CD4-positive, CD25-positive, alpha-beta regulatory T cell (primary cell): ENCODE results near the gene PCSK6. TPM values are rescaled to one million over a fixed set of nuclear protein-coding genes. Genes with fewer than 3 reads are reported as not detected.
A peak's percentile ranks its signal among the peaks of the same experiment; 100 is the strongest.

Experiments
- ATAC-seq, 2 donors: fragments of 150-1000 bp; cut with Tn5 transposase; one replicate each; pipeline ENCODE4 v1.10.0; 2021; ENCODE audit warnings: low read depth in 2 of 2, moderate number of reproducible peaks in 2 of 2, moderate library complexity in 1 of 2
- DNase-seq, 3 donors: peaks; one replicate each; pipeline versions ENCODE4 v3.0.0 to v3.0.0-alpha.2; 2012 to 2022; ENCODE audit warnings: mixed read lengths in 1 of 3
- H3K27ac ChIP-seq: one replicate; pipeline ENCODE4 v1.7.0; 2013; ENCODE audit warnings: mild to moderate bottlenecking, low read length; ENCODE audit not compliant: insufficient read depth, poor library complexity, severe bottlenecking
- H3K27me3 ChIP-seq: one replicate; pipeline ENCODE4 v1.7.0; 2013; ENCODE audit warnings: low read length; ENCODE audit not compliant: control insufficient read depth, insufficient read depth
- H3K36me3 ChIP-seq: one replicate; pipeline ENCODE4 v1.7.0; 2013; ENCODE audit warnings: mild to moderate bottlenecking, low read length, moderate library complexity; ENCODE audit not compliant: control insufficient read depth, insufficient read depth
- H3K4me1 ChIP-seq: 2 replicates; pipeline ENCODE4 v1.7.0; 2013; ENCODE audit warnings: mild to moderate bottlenecking, low read length; ENCODE audit not compliant: insufficient read depth, control insufficient read depth, poor library complexity, severe bottlenecking
- H3K4me3 ChIP-seq: one replicate; pipeline ENCODE4 v1.7.0; 2013; ENCODE audit warnings: low read depth, mild to moderate bottlenecking, low read length, moderate library complexity
- H3K9me3 ChIP-seq, 2 experiments: 1 replicate in 1 of 2; 2 replicates in 1 of 2; pipeline ENCODE4 v1.7.0; 2013; ENCODE audit warnings: low read length in 2 of 2, mild to moderate bottlenecking in 1 of 2, moderate library complexity in 1 of 2; ENCODE audit not compliant: control insufficient read depth in 2 of 2
- H3K27ac Mint-ChIP-seq, 3 donors: one replicate each; pipeline ENCODE4 v1.8.0; 2020 to 2022; ENCODE audit warnings: mild to moderate bottlenecking in 3 of 3, mixed read lengths in 3 of 3, moderate library complexity in 2 of 3
- H3K27me3 Mint-ChIP-seq: one replicate; pipeline ENCODE4 v1.8.0; 2022; ENCODE audit warnings: mild to moderate bottlenecking, mixed read lengths
- H3K36me3 Mint-ChIP-seq: one replicate; pipeline ENCODE4 v1.8.0; 2020; ENCODE audit warnings: mixed read lengths
- H3K4me1 Mint-ChIP-seq, 4 donors: one replicate each; pipeline ENCODE4 v1.8.0; 2020 to 2022; ENCODE audit warnings: mixed read lengths in 4 of 4, mild to moderate bottlenecking in 1 of 4
- H3K4me3 Mint-ChIP-seq, 4 donors: one replicate each; pipeline ENCODE4 v1.8.0; 2020 to 2022; ENCODE audit warnings: mild to moderate bottlenecking in 4 of 4, mixed read lengths in 4 of 4, moderate library complexity in 3 of 4
- H3K9me3 Mint-ChIP-seq, 7 donors: one replicate each; pipeline ENCODE4 v1.8.0; 2020 to 2022; ENCODE audit warnings: mixed read lengths in 7 of 7, mild to moderate bottlenecking in 3 of 7, moderate library complexity in 2 of 7
- polyA plus RNA-seq, 4 donors: library from polyadenylated mRNA; unstranded; fragments of 300-500 nt; fragmentation: Illumina TruSeq; gene quantifications; one replicate each; pipeline ENCODE4 v1.2.3, GENCODE V29; 2021
- total RNA-seq: library from RNA; stranded (reverse); gene quantifications from one replicate; pipeline ENCODE4 v1.2.3, GENCODE V29; 2022

Gene PCSK6
- total and polyA plus RNA-seq, 5 donors from 2014 or later, result 0.07 to 1.1 (median 0.22) TPM; not detected in 1

GRCh38 chr15:101497017-101497416 is 7.5 kb upstream of the PCSK6 start:
- H3K27me3 ChIP-seq, result no peaks in the 10 kb centered on the region
- ATAC-seq (no peak), DNase-seq (no peak)
- Mint-ChIP-seq H3K4me3 (no peak overlapping the region), H3K4me1 (peaks cover 0 to 14% (median 5%) of the 10 kb centered on the region in 4 donors), H3K9me3 (peaks cover 0 to 5% (median 0%) of the 10 kb centered on the region in 7 donors), H3K27me3 (peaks cover 54% of the 10 kb centered on the region), H3K27ac (peak overlapping the region in 1 of 3 donors; percentile 81), H3K36me3 (no peaks in the 10 kb centered on the region)
- H3K4me1 ChIP-seq, result peaks cover 3% of the 10 kb centered on the region
- H3K4me3 ChIP-seq, result no peak overlapping the region
- no peaks in the 10 kb centered on the region for H3K36me3 ChIP-seq
- no peak overlapping the region for H3K27ac ChIP-seq
- no peaks in the 10 kb centered on the region for H3K9me3 ChIP-seq

GRCh38 chr15:101496198-101496986 is 6.9 kb upstream of the PCSK6 start:
- H3K27ac Mint-ChIP-seq, result peak overlapping the region in 1 of 3 donors; percentile 81
- Histone ChIP-seq H3K9me3 (no peaks in the 10 kb centered on the region), H3K36me3 (no peaks in the 10 kb centered on the region), H3K27ac (no peak overlapping the region), H3K4me3 (no peak overlapping the region), H3K27me3 (no peaks in the 10 kb centered on the region), H3K4me1 (no peaks in the 10 kb centered on the region)
- ATAC-seq, result no peak
- peak in 1 of 3 donors; percentile 41 for DNase-seq
- peaks cover 0 to 10% (median 4%) of the 10 kb centered on the region in 4 donors for H3K4me1 Mint-ChIP-seq
- H3K4me3 Mint-ChIP-seq, result peak overlapping the region in 1 of 4 donors; percentile 73
- peaks cover 0 to 5% (median 0%) of the 10 kb centered on the region in 7 donors for H3K9me3 Mint-ChIP-seq
- H3K36me3 Mint-ChIP-seq, result no peaks in the 10 kb centered on the region
- H3K27me3 Mint-ChIP-seq, result peaks cover 56% of the 10 kb centered on the region

- H3K4me1 ChIP-seq, result no peaks in the 10 kb centered on the region
- Mint-ChIP-seq H3K36me3 (no peaks in the 10 kb centered on the region), H3K27ac (no peak overlapping the region), H3K4me1 (peaks cover 0 to 8% (median 3%) of the 10 kb centered on the region in 4 donors), H3K4me3 (no peak overlapping the region), H3K9me3 (peaks cover 0 to 5% (median 0%) of the 10 kb centered on the region in 7 donors), H3K27me3 (peaks cover 62% of the 10 kb centered on the region)
- peaks cover under 1% of the 10 kb centered on the region for H3K27me3 ChIP-seq
- no peak overlapping the region for H3K4me3 ChIP-seq
- DNase-seq, result no peak
- ATAC-seq, result no peak
- no peaks in the 10 kb centered on the region for H3K9me3 ChIP-seq
- H3K27ac ChIP-seq, result no peak overlapping the region
- H3K36me3 ChIP-seq, result no peaks in the 10 kb centered on the region
Measured at GRCh38 chr15:101495334-101496197, 6.1 kb upstream of the PCSK6 start.

- DNase-seq (no peak), ATAC-seq (no peak)
- peaks cover 2% of the 10 kb centered on the region for H3K27me3 ChIP-seq
- Mint-ChIP-seq H3K4me1 (peaks cover 0 to 9% (median 4%) of the 10 kb centered on the region in 4 donors), H3K4me3 (peak overlapping the region in 1 of 4 donors; percentile 73), H3K27me3 (peaks cover 65% of the 10 kb centered on the region), H3K36me3 (no peaks in the 10 kb centered on the region), H3K9me3 (peaks cover 0 to 5% (median 0%) of the 10 kb centered on the region in 7 donors), H3K27ac (no peak overlapping the region)
- H3K4me1 ChIP-seq, result no peaks in the 10 kb centered on the region
- no peak overlapping the region for H3K27ac ChIP-seq
- H3K4me3 ChIP-seq, result no peak overlapping the region
- no peaks in the 10 kb centered on the region for H3K9me3 ChIP-seq
- H3K36me3 ChIP-seq, result no peaks in the 10 kb centered on the region
Measured at GRCh38 chr15:101494251-101494796, 4.8 kb upstream of the PCSK6 start.

GRCh38 chr15:101492766-101493692 is 3.5 kb upstream of the PCSK6 start:
- Histone ChIP-seq H3K36me3 (no peaks in the 10 kb centered on the region), H3K4me1 (no peaks in the 10 kb centered on the region), H3K4me3 (no peak overlapping the region), H3K9me3 (no peaks in the 10 kb centered on the region), H3K27me3 (peaks cover 2% of the 10 kb centered on the region), H3K27ac (no peak overlapping the region)
- H3K4me3 Mint-ChIP-seq, result no peak overlapping the region
- peaks cover 0 to 3% (median 0%) of the 10 kb centered on the region in 7 donors for H3K9me3 Mint-ChIP-seq
- no peaks in the 10 kb centered on the region for H3K36me3 Mint-ChIP-seq
- peaks cover 69% of the 10 kb centered on the region for H3K27me3 Mint-ChIP-seq
- H3K4me1 Mint-ChIP-seq, result peaks cover 0 to 9% (median 4%) of the 10 kb centered on the region in 4 donors
- no peak for DNase-seq
- ATAC-seq, result no peak
- H3K27ac Mint-ChIP-seq, result peak overlapping the region in 1 of 3 donors; percentile 63

GRCh38 chr15:101491734-101492640 is 2.5 kb upstream of the PCSK6 start:
- Histone ChIP-seq H3K36me3 (no peaks in the 10 kb centered on the region), H3K4me3 (no peak overlapping the region), H3K27me3 (peaks cover 6% of the 10 kb centered on the region), H3K4me1 (no peaks in the 10 kb centered on the region), H3K9me3 (no peaks in the 10 kb centered on the region), H3K27ac (no peak overlapping the region)
- ATAC-seq (no peak), DNase-seq (no peak)
- Mint-ChIP-seq H3K4me3 (no peak overlapping the region), H3K27me3 (peaks cover 69% of the 10 kb centered on the region), H3K27ac (no peak overlapping the region), H3K36me3 (no peaks in the 10 kb centered on the region), H3K4me1 (peaks cover 0 to 9% (median 1%) of the 10 kb centered on the region in 4 donors), H3K9me3 (peaks cover 0 to 3% (median 0%) of the 10 kb centered on the region in 7 donors)
